Measurements from ENCODE around the gene TBC1D5.
"Not testable (repeated sequence)": the region's sequence is repeated elsewhere in the genome, so short reads cannot be mapped to it uniquely, and the experiment has no call there.

The TBC1D5 gene

DNA sequence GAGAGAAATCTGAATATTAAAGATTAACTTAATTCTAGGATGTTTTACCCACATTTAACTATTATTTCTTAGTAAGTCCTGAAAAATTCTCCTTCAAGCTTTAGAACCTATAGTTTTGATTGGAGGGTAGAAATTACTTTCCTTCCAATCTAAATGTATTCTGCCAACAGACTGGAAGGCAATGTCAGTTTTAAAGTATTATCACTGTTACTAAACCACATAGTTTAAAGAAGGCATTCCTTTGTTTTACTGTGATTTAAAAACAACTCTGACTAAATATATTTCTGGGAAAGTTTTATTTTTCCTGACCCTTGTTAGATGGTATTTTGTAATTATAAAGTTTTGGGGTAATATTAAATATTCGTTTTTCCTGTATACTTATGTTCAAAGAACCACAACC, 382.5 kb downstream of the TBC1D5 start:
- DNase-seq (ENCODE audit: low spot score), result no peak
- FAIRE-seq, result no peak

DNA sequence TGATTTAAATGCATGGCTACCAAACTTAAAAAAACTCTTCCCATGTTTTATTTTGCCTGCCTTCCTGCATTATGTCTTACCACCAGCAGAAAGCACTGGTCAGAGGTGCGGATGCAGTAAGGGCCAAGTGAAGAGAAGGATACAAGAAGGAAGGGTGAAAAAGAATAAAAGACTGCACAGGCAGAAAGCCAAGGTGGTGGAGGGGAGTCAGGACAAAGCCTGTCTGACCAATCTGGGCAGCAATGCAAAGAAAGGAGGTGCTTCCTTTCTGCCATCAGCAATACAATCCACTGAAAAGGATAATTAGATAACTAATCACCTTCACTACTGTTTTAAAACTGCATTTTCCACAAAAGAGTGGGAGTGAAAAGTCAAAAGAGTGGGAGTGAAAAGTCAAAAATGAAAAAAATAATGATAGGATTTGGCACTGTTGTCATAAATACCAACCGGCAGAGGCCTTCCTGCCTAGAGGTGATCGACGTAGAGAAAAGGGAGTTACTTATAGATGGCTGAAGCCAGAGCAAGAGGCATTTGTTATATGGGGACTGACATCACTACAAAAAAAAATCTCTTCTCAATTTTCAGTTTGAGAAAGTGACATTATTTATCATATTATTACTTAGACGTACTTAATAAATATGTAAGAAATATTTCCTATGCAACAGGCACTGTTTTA, 385.3 kb downstream of the TBC1D5 start:
- DNase-seq (ENCODE audit: low spot score), result no peak

DNA sequence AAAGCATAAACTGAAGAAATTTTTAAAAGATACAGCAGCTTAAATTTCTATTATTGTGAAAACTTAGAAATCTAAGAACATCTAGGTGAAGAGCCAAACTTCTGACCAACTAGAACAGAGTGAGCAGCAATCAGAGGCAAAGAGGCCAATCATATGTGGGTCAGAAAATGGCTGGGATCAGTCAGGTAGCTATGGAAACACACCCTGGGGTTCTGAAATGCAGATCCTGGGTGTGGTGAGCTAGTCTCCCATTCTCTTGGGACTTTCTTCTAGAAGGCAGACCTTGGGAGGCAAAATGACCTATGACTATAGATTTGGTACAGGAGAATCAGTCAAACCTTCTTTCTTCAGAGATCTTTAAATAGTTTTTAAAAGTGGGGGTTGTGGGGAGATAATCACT, 385.8 kb downstream of the TBC1D5 start:
- DNase-seq (ENCODE audit: low spot score) (no peak), FAIRE-seq (no peak)

More for the DNA sequence above, 385.3 kb downstream of the TBC1D5 start:
- FAIRE-seq, result no peak

DNA sequence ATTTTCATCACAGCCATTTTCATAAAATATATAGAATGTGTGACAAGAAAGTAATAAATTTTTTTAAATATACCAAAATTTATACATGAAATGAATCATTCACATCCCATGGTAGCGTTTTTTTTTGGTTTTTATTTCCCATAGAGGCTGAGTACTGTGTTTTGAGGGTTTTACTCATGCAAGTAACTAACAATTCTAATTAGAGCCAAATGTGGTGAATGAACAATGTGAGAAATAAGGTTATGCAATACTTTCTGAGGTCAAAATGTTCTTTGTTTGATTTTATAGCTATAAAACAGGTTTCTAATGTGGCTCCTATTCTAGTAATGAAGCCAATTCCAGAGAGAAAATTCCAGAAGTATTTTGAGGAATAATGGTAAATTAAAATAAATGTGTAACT, 386.8 kb downstream of the TBC1D5 start:
- DNase-seq (ENCODE audit: low spot score) (no peak), FAIRE-seq (no peak)

DNA sequence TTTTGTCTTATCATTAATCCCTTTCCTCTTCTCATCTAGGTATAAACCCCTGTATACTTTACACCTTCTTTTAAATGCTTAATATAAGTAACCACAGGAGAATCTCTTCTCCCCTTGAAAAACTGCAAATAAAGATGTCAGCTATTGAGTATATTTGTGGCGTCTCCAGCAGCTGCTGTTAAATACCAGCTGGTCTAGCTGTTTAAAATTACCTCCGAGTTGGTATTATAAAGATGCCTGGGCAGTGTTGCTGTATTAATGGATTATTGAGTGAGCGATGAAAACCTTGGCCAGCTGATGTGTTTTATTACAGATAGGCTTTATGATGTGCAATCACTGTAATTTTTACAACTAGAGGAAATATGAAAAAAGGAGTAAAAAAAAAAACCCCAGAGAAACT, 388.1 kb downstream of the TBC1D5 start:
- FAIRE-seq (no peak), DNase-seq (ENCODE audit: low spot score) (no peak)

DNA sequence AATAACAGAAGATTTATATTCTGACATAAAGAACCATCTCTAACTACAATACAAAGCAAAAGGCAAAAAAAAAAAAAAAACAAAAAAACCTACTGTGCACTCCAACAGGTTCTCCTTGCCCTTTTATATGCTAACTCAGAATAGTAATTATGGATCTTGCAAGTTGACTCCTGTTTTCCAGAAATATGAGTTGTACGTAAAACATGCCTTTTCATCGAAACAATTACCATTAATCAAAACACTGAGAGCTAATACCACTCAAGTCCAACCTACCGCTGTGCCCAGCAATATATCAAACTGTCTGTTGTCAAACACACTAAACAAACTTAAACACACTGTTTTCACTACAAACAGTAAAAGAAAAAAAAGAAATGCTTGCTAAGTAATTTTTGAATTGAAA, 389.8 kb downstream of the TBC1D5 start:
- FAIRE-seq, result no peak
- no peak for DNase-seq (ENCODE audit: low spot score)

DNA sequence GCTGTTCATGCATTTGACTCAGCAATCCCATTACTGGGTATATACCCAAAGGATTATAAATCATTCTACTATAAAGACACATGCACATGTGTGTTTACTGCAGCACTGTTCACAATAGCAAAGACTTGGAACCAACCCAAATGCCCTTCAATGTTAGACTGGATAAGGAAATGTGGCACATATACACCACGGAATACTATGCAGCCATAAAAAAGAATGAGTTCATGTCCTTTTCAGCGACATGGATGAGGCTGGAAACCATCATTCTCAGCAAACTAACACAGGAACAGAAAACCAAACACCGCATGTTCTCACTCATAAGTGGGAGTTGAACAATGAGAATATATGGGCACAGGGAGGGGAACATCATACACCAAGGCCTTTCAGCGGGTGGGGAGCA, 391.2 kb downstream of the TBC1D5 start:
- FAIRE-seq; DNase-seq (ENCODE audit: low spot score): not testable (repeated sequence)

DNA sequence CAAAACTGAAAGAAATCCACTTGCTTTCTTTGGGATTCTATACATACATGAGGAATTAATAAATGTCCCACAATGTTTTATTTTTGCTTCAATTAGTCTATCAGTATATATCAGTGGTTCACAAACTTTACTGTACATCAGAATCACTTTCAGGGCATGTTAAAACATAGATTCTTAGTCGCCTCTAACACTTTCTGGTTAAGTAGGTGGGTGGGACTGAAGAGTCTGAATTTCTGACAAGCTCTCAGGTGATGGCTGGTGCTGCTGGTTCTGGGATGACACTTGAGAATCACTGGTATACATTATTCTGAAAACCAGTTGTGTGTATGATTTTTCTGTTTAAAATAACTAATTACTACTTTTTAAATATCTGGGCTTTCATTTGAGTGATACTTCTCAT, 393.3 kb downstream of the TBC1D5 start:
- DNase-seq (ENCODE audit: low spot score) (no peak), FAIRE-seq (no peak)

DNA sequence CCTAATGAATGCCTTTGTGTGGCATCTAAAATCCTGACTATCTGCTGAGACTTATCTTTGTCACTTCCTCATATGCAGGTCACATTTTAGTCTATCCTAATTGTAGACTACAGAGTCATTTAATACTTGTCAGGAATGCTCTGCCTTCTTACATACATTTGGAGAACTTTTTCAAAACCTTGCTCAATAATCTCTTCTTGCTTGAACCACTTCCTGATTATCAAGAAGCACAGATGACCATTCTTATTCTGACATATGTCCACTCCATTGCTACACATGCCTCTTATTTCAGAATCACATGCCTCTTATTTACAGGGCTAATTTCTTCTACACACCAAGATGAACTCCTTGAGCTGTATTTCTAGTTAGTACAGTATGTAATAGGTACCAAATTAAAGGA, 400.3 kb downstream of the TBC1D5 start:
- FAIRE-seq, result no peak

DNA sequence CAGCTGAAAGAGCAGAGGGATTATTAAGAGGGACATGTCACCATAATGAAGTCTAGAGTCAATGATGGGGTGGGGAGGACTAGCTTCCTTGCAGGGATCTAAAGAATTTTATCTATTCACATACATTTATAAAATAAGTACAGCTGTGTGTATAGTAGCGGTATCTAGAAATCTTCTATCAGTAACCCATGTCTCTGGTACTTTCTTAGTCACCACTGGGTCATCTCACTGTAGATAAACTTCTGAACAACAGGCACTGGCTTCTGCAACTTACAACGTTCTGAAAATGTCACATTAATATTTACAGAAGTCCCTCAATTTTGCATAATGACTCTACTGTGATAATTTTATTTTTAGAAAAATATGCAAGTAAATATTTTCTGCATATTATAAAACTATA, 401.7 kb downstream of the TBC1D5 start:
- no peak for DNase-seq (ENCODE audit: low spot score)
- FAIRE-seq, result no peak

More for the DNA sequence above, 400.3 kb downstream of the TBC1D5 start:
- DNase-seq (ENCODE audit: low spot score), result no peak

DNA sequence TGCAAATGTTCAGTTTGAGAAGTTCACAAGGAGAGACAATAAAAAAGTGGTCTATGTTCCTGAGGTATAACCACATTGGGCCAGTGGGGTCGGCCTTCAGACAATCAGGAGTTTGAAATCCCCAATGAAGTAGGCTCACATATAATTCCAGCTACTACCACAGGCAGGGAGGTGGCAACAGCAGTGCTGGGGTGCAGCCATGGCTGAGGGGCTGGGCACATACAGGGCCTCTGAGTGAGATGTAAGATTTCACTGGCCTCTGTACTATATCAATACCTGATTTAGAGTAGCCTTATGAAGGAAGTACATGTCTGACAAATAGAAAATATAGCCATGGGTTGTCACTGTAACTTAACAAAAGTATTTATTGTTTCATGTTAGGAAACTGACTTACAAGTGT, 402.2 kb downstream of the TBC1D5 start:
- DNase-seq (ENCODE audit: low spot score) (no peak), FAIRE-seq (no peak)

DNA sequence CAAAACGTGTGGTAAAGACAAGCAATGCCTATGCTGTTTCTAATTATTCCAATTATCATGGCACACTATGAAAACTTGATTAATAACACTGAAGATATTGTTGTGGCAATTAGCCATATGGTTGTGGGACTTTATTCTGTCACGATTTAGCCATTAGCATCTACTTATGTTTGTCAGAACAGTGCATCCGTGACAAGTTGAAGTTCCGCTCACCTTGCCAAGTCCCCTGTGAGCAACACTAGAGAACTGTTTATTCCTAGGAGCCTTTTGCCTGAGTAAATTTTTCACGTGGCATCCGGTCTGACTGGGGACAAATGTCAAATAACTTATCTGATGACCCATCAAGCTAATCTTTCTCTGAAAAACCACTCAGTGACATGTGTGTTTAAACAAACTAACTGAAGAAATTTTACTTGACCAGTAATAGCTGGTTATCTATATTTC, 403.3 kb downstream of the TBC1D5 start:
- DNase-seq (ENCODE audit: low spot score) (no peak), FAIRE-seq (no peak)

DNA sequence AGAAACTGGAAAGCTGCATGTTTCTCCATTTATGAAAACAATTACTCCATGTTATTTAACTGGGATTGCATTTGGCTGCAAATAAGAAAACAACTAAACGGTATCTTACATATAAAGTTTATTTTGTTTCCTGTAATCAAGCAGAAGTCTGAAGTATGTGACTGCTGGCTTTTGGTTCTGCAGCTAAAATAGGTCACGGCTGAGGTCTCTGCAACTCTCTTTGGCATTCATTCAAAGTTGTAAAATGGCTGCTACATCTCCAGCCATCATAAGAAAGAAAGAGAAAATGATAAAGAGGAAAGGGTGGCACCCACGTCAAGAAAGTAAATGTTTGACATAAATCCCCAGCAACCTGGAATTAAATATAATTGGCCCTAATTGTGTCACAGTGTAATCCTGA, 406.1 kb downstream of the TBC1D5 start:
- FAIRE-seq, result no peak
- DNase-seq (ENCODE audit: low spot score), result no peak

DNA sequence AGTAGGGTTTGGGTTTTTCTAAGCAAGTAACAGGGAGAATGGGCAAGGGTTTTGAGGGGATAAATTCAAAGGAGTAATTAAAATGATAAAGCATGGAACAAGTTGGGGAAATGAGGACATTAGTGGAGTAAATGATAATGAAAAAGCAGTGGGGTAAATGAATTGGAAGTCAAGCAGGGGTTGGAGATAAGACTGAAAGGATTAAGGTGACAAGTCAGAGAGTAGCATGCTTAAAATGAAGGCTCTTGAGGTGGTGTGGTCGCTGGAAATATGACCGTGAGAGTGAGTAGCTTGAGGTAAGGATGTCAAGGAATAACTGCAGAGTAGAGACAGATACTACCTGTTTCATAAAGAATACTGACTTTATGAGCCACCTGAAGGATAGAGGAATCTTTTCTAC, 408.5 kb downstream of the TBC1D5 start:
- no peak for DNase-seq (ENCODE audit: low spot score)
- FAIRE-seq, result no peak

DNA sequence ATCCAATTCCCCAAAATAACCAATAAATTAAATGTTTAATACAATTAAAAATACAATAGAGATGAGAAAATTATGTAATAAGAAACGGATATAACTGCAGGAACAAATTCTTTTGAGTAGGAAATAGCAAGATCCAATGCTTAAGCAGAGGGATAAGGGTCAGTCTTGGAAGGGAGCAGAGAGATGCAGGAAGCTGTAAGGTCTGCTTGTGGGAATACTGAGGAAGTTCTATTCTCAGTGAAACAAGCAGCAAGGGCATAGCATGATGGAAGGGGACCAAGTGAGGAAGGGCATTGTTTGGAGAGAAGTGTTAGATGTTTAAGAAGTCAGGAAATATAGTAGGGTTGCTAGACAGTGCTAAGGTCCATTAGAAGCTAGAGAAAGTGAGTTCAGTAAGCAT, 409.0 kb downstream of the TBC1D5 start:
- no peak for FAIRE-seq
- no peak for DNase-seq (ENCODE audit: low spot score)

DNA sequence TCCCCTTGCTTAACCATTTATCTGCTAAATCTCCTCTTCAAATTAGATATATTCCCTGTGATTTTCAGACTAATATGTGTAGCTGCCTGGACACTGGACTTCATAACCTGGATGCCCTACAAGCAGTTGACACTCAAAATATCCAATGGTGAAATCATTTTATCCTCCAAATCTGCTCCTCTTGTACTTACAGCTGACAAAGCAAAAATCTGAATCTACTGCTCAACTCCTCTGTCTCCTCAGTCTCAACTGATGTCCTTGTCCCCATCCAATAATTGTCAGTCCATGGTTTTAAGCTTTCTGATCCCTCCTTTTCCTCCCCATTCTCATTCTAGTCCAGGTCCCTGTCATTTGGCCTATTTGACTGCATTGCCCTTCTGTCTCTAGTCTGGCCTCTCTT, 411.8 kb downstream of the TBC1D5 start:
- DNase-seq (ENCODE audit: low spot score), result no peak
- no peak for FAIRE-seq

DNA sequence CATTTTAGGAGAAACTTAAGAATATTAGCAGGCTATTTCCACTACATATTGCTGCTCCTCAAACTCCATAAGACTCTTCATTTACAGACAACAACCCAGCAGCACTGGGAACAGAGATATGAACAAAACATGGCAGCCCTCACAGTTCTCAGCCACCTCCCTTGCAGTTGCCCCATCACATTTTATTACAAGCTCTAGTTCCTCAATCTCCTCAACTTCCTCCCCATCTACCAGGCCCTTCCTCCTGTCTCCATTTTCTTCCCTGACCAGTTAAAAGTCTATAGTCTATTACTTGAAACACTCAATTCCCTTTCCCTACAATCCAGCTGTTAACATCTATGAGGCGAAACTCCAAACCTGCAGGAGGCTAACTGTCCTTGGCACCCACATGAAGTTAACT, 412.5 kb downstream of the TBC1D5 start:
- no peak for FAIRE-seq
- no peak for DNase-seq (ENCODE audit: low spot score)

DNA sequence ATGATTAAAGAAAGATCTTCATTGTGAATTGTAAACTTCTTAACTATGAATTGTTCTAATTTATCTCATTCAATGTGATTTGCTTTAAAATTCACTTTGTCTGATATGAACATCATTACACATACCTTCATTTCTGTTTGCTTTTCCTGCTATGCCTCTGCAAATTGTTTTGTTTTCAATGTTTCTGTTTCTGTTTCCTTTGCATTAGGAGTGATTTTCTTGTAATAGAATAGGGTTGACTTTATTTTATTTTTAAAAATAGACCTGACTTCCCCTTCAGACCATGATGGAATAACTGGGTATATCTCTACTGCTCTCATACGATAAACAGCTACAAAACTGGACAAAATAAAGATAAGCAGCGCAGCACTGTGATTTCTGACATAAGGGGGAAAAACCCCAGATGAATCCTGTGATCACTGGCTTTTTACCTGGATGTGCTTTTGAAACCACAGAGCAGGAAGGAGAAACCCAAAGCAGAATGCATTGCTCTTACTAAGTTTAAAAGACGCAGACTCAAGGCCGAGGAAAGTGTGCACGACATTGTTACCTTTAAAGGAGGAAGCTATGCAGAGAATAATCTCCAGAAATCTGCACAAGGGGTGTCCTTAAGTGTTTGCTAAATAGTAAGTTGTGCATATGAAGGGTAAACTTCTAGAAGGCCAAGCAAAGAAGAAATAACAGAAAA, 420.2 kb downstream of the TBC1D5 start:
- FAIRE-seq (no peak), DNase-seq (ENCODE audit: low spot score) (no peak)

DNA sequence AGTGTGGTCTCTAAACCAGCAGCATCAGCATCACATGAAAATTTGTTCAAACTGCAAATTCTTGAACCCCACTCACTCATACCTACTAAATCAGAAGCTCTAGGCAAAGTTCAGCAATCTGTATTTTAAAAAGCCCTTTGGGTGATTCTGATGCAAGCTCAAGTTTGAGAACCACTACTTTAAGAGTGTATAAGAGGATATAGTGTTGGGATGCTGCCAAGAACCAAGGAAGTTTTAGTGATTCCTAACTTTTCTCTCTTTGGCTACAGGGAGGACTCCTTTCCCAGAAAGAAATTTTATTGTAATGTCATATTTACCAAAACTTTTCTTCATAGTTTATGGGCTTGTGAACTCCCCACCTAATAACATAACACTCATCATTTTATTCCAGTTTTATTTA, 422.2 kb downstream of the TBC1D5 start:
- DNase-seq (ENCODE audit: low spot score) (no peak), FAIRE-seq (no peak)

DNA sequence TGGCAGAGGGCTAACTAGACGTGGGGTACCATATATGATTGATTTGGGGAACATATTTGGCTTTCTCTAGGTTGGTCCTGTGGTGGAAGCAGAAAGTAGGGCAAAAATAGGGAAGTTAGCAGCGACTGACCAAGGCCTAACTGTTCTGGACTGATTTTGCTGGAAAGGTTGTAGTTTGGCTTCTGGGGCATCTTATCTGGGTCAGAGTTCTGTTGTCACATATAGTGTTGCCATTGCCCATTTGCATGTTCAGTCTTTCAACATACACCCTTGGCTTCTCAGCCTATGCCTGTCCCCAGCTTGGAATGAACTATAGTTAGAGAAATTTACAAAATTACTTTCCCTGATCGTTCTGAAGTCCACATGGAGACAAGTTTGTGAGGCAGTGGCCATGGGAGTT, 426.5 kb downstream of the TBC1D5 start:
- no peak for FAIRE-seq

DNA sequence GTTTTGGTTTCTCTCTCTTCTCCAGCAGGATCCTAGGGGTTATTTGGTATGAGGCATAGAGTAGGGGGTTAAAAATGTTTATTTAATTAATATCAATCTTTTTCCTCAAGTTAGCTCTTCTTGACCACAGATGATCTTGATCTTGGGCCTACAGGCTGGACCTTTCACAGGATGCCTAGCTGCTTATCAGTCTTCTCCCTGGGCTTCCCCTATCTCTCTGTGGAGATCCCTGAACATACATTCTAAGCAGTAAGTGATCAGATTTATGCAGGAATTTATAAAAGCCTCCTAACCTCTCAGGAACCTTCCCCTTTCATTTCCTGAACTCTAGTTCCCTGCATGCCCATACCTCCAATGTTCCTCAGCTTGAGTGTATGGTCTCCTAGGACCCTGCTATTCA, 428.3 kb downstream of the TBC1D5 start:
- DNase-seq (ENCODE audit: low spot score) (no peak), FAIRE-seq (no peak)

More for the DNA sequence above, 426.5 kb downstream of the TBC1D5 start:
- no peak for DNase-seq (ENCODE audit: low spot score)

DNA sequence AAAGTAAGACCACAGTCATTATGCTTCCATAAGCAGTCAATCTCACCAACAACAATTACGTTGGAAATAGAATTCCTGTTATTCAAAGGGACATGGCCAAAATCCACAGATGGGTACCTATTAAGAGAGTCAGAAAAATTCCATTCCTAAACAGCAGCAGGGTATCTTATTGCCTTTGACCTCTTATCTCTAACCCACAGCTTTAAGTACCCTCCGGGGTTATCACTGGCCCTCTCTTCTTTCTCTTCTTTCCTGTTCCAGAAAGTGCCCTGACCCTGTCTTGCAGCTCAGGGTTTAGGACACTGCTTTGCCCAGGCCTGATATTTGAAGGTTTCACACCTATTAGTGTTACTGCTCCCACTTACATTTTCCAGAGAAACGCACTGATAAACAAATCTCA, 428.7 kb downstream of the TBC1D5 start:
- FAIRE-seq, result no peak
- no peak for DNase-seq (ENCODE audit: low spot score)

DNA sequence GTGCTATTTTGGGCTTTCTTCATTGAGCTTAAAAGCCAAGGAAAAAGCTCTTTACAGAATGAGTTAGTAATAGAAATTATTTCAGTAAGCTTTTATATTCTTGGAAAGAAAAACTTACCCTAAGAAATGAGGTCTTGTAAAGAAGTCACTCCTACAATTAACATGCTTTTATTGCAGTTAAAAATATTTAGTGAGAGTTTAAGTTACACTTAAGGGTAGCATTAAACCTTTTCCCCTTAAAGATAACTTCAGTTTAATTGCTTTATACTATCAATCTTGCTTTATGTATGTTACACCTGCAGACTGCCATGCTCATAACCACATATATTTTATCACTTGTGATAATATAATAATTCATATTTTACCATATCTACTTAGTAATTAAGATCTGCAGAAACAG, 431.4 kb downstream of the TBC1D5 start:
- FAIRE-seq (no peak), DNase-seq (ENCODE audit: low spot score) (no peak)
